ENCODE data around the gene ZNF583.
A peak's percentile ranks its signal among the peaks of the same experiment; 100 is the strongest.

Gene ZNF583

DNA sequence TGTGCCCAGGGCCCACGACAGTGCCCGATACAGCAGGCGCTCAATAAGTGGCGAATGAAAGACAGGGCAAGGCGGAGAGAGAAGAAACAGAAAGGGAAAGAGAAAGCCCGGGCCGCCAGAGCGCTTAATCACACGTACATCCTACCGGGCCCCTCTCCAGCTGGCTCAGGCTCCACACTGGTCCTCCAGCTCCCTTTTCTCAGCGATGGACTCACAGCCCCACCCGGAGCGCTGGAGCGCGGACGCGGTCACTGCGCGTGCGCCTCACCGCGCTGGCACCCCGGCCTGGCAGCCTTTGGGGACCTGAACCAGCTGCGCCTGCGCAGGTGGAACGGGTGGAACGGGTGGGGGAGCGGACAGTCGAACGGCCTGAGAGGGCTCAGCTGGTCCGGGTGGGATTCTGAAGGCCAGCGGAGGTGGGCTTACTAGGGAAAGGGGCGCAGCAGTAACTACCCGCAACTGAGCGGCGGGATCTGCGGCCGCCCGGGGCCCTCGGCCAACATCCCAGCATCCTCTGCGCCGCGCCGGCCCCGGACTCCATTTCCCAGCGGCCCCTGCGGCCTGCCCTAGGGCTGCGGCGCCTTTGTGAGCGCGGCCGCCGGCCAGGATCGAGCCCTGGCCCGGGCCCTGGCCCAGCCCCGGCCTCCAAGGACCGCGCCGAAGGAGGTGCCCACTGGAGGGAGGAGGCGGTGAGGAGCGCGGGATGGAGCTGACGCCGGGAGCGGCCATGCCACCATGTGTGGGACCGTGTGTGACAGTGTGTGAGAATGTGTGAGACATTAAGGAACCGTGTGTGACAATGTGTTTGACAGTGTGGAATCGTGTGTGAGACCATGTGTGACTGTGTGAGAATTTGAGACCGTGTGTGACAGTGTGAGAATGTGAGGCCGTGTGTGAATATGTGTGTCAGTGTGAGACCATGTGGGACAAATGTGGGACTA is at the start of gene ZNF583:
Gene ZNF583 (plus strand): TSS at position 569 of the 941 bp plus-strand sequence. CDS start 2,783 bp downstream, outside the sequence.
- DNase-seq (ENCODE audit: low read depth, low spot score) = peak; percentile 88

DNA sequence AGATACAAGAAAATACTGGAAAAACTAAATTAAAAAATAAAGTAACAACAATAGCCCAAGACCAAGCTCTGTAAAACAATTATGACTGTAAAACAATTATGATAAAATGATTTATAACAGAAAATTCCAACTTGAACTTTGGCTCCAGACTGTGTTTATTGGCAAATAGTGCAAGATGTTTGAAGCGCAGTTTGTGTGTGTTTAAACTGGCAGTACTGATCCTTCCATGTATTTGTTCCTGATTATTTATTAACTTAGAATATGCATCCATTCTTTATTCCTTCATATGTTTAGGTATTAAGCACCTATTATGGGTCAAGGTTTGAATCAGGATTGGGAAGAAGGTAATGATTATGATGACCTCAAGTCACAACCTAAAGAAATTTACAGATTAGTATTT is 48.6 kb upstream of the ZNF583 start:
- DNase-seq (ENCODE audit: low read depth, low spot score) = no peak

DNA sequence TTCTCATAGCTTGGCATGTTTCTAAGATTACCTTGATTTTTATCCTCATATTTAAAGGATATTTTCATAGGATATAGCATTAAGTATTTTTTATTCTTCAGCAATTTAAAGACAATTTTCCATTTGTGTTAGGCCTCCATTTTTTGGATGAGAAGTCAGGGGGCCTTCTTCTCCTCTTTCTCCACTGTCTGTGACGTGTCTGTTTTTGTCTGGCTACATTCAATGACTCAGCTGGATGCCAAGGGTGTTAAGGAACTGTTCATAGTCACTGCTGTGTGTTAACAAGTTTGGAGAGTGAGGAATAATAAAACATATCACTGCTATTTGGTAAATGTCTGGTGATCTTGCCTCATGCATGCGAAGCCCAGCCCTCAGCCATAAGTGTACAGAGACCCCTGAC is 47.2 kb upstream of the ZNF583 start:
- DNase-seq (ENCODE audit: low read depth, low spot score) = no peak

DNA sequence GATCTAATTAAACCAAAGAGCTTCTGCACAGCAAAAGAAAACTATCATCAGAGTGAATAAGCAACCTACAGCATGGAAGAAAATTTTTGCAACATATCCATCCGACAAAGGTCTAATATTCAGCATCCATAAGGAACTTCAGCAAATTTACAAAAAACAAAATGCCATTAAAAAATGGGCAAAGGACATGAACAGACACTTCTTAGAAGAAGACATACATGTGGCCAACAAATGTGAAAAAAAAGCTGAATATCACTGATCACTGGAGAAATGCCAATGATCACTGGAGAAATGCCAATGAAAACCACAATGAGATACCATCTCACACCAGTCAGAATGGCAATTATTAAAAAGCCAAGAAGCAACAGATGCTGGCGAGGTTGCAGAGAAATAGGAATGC is 43.3 kb upstream of the ZNF583 start:
- DNase-seq (ENCODE audit: low read depth, low spot score) = no peak

DNA sequence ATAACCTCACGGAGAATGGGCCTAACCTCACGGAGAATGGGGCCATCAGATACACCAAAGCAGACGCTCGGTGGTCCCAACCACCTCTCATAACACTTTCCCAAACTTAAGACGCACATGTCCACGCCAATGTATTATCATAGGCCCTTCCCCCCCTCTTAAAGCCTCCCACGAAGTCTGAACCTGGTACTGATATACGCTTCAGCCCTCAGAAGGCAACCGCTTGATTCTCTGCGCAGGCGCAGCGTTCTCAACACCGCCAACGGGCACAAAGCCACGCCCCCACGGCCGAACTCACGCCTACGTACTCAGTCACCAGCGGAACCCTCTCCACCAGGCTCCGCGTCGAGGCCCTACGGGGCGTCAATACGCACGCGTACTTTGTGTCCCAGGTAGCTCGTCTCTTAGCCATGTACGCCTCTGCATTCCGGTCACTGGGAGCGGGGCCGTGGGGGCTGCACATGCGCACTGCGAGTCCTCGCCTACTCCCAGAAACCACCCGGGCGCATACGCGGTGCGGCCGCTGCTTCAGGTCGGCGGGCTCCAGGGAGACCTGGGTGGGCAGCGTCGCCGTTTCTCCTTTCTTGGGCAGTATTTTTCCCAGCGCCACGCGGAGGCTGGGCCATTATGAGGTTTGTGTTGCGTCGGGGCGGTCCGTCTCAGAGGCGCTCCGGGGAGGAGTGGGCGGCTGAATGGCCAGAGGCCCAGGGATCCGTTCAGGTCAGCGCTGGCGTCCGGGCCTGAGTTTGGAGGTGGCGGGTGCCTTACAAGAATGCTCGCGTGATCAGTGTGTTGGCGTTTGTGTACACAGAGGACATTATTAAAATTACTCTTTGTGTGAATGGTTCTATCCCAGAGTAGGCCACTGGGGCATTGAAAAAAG is 36.1 kb upstream of the ZNF583 start:
- peak; percentile 88 for DNase-seq (ENCODE audit: low read depth, low spot score)

DNA sequence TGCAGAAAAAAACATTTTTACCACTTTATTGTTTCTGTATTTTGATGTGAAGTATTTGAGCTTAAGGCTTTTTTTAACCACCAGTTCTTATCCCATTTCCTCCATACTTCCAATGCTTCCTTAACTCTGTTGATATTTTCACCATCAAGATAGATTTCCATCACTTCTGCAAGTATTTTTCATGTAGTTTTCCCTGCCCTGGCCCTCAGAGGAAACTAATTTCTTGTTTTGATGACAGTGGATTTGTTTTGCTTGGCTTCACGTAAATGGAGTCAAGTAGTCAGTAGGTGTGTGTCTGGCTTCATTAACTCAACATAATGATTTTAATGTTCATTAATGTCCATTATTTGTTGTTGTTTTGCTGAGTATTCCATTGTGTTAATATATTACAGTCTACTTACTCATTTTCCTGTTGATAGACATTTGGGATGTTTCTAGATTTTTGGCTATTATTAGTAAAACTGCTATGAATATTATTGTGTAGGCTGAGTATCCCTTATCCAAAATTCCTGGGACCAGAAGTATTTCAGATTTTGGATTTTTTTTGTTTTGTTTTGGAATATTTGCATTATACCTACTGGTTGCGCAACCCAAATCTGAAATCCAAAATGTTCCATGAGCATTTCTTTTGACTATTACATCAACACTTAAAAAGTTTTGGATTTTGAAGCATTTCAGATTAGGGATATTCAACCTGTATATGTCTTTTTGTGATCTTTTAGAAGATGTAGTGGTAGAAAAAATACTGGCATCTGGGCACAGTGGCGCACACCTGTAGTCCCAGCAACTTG is 34.1 kb upstream of the ZNF583 start:
- no peak for DNase-seq (ENCODE audit: low read depth, low spot score)

DNA sequence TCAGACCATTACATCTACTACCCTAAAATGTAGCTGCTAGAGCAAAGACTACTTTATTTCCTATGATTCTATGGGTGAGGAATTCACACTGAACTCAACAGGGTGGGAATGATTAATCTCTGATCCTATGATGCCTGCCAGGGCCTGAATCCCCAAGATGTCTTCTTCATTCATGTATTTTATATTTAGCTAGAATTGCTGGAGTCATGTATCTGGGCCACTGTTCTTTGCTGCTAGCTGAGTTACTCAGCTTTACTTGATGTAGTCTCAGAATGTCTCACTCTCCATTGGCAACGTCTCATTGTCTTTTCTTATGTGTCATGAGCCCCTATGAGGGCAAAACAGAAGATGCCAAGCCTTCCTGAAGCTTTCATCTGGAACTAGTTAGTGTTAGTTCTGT is 31.9 kb upstream of the ZNF583 start:
- DNase-seq (ENCODE audit: low read depth, low spot score) = no peak

DNA sequence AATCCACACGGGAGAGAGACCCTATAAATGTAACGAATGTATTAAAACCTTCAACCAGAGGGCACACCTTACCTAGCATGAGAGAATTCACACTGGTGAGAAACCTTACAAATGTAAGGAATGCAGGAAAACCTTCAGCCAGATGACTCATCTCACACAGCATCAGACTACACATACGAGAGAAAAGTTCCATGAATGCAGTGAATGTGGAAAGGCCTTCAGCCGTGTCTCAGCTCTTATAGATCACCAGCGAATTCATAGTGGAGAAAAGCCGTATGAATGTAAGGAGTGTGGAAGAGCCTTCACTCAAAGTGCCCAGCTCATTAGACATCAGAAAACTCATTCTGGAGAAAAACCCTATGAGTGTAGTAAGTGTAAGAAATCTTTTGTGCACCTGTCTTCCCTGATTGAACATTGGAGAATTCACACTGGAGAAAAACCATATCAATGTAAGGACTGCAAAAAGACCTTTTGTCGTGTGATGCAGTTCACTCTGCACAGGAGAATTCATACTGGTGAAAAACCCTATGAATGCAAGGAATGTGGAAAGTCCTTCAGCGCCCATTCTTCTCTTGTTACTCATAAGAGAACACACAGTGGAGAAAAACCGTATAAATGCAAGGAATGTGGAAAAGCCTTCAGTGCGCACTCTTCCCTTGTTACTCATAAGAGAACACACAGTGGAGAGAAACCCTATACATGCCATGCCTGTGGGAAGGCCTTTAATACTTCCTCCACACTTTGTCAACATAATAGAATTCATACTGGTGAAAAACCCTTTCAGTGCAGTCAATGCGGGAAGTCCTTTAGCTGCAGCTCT is 26.8 kb upstream of the ZNF583 start:
- DNase-seq (ENCODE audit: low read depth, low spot score) = no peak

DNA sequence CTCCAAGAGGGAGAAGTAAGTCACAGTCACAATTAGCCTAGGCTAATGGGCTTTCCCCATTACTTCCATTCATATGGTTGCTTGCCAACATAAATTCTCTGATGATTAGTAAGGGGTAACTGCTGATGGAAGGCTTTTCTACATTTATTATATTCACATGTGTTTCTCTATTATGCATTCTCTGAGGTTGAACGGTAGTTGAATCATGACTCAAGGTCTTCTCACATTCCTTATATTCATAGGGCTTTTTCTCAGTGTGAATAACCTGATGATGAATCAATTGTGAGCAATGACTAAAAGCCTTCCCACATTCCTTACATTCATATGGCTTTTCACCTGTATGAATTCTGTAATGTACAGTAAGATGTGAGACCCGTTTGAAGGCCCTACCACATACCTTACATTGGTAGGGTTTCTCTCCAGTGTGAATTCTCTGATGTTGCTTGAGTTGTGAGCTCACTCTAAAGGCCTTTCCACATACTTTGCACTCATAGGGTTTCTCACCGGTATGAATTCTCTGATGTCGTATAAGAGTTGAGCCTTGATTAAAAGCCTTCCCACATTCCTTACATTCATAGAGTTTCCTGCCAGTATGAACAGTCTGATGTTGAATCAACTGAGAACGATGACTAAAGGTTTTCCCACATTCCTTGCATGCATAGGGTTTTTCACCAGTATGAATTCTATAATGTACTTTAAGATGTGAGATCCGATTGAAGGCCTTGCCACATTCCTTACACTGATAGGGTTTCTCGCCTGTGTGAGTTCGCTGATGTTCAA is 20.1 kb upstream of the ZNF583 start:
- DNase-seq (ENCODE audit: low read depth, low spot score) = no peak

DNA sequence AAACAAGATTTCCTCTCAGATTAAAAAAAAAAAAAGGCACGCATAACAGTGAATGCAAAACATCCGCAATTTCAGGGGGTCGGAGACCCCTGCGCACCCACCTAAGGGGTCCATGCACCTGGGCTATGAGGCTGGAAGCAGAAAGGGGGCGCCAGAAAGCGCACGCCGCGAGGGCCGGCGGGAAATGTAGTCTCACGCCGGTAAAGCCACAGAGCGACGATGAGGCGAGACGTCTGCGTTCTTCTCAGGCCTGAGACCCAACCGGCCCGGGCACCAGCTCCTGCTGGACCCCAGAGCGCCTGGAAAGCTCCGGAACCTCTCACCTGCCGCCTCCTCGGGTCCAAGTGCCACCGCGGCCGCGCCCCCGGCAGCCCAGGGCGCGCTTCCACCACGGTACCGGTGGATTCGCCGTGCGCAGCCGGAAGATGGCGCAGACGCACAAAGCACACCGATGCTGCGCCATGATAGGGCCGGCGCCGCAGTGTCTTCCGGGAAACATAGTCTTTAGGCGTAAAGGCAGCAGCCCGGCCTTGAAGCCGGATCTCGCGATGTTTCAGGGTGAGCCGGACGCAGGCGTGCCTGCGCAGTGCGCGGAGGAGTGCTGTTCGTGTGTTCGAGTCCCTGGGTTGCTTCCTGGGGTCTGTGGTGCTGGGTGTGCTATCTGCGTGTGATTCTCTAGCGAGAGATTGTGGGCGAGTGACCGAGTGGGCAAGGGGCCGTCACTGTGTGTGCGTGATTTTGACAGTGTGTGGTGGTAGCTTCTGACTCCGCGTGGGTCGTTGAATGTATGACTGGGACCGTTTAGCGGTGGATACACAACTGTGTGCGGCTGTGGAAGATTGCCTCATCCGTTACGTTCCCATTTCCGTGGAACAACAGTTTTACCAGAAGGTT is 10.8 kb upstream of the ZNF583 start, which contains the start of gene ZNF582:
Gene ZNF582 (minus strand): TSS at position 416 of the 894 bp plus-strand sequence. CDS start 1,782 bp downstream, outside the sequence.
- peak; percentile 82 for DNase-seq (ENCODE audit: low read depth, low spot score)

DNA sequence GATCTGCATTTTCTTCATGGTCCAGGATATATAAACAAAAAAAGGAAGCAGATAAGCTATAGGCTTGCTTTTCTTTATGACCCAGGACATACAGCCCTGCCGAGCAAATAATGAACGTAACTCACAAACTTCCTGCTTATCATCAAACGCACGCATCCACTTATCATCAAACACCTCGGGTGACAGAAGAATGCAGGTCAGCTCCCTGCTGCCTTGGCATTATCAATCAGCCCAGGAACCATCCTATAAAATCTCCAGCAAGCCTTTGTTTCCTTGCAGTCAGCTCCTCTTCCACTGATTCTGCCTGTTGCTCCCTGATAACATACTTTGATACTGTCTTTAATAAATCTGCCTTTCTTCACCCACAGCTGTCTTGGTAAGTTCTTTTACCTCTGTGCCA is 5.3 kb upstream of the ZNF583 start:
- DNase-seq (ENCODE audit: low read depth, low spot score) = no peak

DNA sequence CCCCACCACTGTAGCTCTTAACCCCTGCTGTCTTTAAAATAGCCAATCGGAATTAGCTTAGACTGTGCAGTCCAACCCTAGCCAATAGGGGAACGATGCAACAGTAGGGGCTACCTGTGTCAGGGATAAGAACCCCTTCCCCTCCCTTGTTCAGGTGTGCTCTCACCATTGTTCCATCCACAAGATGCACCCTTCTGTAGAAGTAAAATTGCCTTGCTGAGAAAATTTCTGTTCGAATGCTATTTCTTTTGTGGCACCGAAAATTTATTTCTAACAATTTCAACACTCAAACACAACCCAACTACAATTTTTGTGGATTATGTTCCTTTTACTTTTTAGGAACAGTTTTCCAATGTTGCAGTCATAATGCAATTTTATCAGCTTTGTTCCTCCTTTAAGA is 3.6 kb upstream of the ZNF583 start:
- DNase-seq (ENCODE audit: low read depth, low spot score) = no peak

DNA sequence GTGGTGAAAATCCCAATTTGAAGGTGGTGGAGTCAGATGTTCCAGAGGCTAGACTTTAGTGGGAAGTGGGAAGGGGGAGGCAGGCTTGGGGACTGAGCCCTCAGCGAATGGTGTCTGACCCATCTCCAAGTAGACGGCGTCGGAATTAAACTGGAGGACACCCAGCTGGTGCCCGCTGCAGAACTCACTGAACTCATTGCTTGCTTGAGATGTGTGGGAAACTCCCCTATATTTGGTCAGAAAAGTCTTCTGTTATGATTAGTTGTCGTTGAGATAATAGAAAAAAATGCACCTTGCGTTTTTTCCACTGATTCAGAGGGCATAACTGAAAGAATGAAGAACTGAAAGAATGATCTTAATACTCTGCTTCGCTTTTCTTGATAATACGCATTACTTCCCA is 871 bp upstream of the ZNF583 start:
- no peak for DNase-seq (ENCODE audit: low read depth, low spot score)

DNA sequence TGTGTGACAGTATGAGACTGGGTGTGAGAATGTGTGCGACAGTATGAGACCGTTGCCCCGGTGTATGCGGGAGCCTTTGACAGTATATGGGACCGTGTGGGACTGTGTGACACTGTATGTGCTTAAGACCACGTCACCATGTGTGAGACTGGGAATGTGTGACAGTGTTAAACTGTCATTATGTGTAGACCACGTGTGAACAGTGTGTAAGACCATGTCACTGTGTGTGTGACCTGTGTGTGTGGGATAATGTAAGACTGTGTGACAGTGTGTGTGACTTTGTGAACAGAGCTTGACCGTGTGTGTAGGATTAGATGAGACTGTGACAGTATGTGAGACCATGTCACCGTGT is 549 bp downstream of the ZNF583 start:
- DNase-seq (ENCODE audit: low read depth, low spot score) = no peak

DNA sequence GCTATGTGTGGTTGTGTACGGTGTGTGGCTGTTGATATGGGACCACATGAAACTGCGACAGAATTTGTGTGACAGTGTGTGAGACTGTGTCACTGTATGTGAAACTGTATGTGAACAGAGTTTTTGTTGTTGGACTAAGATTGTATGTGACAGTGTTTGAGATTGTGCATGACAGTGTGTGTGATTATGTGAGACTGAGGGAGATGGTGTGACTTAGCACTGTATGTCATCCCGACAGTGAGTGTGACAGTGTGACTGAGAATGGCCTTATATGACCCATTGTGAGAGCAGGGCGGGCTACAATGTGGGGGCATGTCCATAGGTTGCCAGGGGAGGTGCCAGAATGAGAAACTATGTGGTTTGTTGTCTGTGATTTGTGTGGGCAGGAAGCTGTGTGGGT is 930 bp downstream of the ZNF583 start:
- no peak for DNase-seq (ENCODE audit: low read depth, low spot score)

DNA sequence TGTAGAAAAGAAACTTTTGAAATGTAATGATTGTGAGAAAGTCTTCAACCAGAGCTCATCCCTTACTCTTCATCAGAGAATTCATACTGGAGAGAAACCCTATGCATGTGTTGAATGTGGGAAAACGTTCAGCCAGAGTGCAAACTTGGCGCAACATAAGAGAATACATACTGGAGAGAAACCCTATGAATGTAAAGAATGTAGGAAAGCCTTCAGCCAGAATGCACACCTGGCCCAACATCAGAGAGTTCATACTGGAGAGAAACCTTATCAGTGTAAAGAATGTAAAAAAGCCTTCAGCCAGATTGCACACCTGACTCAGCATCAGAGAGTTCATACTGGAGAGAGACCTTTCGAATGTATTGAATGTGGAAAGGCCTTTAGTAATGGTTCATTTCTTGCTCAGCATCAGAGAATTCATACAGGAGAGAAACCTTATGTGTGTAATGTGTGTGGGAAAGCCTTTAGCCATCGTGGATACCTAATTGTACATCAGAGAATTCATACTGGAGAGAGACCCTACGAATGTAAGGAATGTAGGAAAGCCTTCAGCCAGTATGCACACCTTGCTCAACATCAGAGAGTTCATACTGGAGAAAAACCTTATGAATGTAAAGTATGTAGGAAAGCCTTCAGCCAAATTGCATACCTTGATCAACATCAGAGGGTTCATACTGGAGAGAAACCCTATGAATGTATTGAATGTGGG is 19.3 kb downstream of the ZNF583 start:
- no peak for DNase-seq (ENCODE audit: low read depth, low spot score)

DNA sequence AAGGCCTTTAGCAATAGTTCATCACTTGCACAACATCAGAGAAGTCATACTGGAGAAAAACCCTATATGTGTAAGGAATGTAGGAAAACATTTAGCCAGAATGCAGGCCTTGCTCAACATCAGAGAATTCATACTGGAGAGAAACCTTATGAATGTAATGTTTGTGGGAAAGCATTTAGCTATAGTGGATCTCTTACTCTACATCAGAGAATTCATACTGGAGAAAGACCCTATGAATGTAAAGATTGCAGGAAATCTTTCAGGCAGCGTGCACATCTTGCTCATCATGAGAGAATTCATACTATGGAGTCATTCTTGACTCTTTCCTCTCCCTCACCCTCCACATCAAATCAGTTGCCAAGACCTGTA is 19.8 kb downstream of the ZNF583 start:
- DNase-seq (ENCODE audit: low read depth, low spot score) = no peak

DNA sequence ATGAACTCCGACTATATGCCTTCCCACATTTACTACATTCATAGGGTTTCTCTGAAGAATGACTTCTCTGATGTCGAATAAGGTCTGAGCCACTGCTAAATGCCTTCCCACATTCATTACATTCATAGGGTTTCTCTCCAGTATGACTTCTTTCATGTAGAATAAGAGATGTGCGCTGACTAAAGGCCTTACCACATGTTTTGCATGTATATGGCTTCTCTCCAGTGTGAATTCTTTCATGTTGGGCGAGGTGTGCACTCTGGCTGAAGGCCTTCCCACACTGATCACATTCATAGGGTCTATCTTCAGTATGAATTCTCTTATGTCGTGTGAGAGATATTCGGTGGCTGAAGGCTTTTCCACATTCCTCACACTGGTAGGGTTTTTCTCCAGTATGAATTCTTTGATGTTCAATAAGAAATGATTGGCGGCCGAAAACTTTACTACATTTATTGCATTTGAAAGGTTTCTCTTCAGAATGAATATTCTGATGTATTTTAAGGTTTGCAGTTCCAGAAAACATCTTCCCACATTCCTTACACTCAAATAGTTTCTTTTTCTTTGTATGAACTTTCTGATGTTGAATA is 37.2 kb downstream of the ZNF583 start:
- no peak for DNase-seq (ENCODE audit: low read depth, low spot score)

Measured in brain pericyte (primary cell).